HCT116 (cell line): ENCODE results near the gene OPRD1. TPM values are rescaled to one million over a fixed set of nuclear protein-coding genes. Genes with fewer than 3 reads are reported as not detected.

Source experiments
- ATAC-seq: fragments of 200-7000 bp; cut with Tn5 transposase; 2 replicates; pipeline ENCODE4 v1.9.1; 2020; ENCODE audit warnings: mild to moderate bottlenecking, moderate library complexity
- BruUV-seq: library from RNA; stranded (reverse); fragments of 400-500 nt; replicated peaks from 2 replicates; lab custom pipeline; 2021; lab: Mats Ljungman, UMichigan
- CTCF ChIA-PET: fragments of 300-600 bp; sonication (Branson Sonifier 250); formaldehyde crosslinking; loops from one replicate; lab custom pipeline; 2021; ENCODE audit warnings: antibody characterized with exemption; lab: Charles Lee
- POLR2A ChIA-PET: fragments of 300-600, 350-600 bp; sonication (Branson Sonifier 250); formaldehyde crosslinking; loops from one replicate; lab custom pipeline; 2021; ENCODE audit warnings: antibody characterized with exemption; lab: Charles Lee
- RAD21 ChIA-PET, 2 experiments: fragments of 300-600 bp; sonication (Branson Sonifier 250); formaldehyde crosslinking; loops; one replicate each; lab custom pipeline; 2023; ENCODE audit warnings: low total read pairs in 2 of 2; ENCODE audit not compliant: uncharacterized antibody in 2 of 2, unreplicated experiment in 2 of 2, low non-redundant PET in 1 of 2; lab: Charles Lee
- DNase-seq: peaks from one replicate; pipeline ENCODE4 v3.0.0-alpha.2; 2010; ENCODE audit warnings: low read depth, low spot score
- H2AFZ ChIP-seq: fragments of 200-600 bp; shearing (Covaris generic), sonication (generic); 2 replicates; pipeline ENCODE4 v1.6.1; 2017; ENCODE audit warnings: low read depth, mixed run types, mixed read lengths, antibody characterized with exemption, low read length; ENCODE audit not compliant: poor library complexity, severe bottlenecking
- H3K27ac ChIP-seq: 2 replicates; pipeline ENCODE4 v1.5.1; 2012; ENCODE audit warnings: low read depth, low read length
- H3K27me3 ChIP-seq: fragments of 200-600 bp; sonication (generic); 2 replicates; pipeline ENCODE4 v1.6.1; 2016; ENCODE audit warnings: mixed run types, low read length, mixed read lengths; ENCODE audit not compliant: insufficient read depth
- H3K36me3 ChIP-seq, 2 experiments: fragments of 200-500 bp in 1 of 2; fragments of 200-600 bp in 1 of 2; sonication (Bioruptor generic) in 1 of 2; sonication (generic) in 1 of 2; 2 replicates each; pipeline versions ENCODE4 v1.5.1 to v1.6.1; 2014 to 2016; ENCODE audit warnings: low read length in 2 of 2, inconsistent platforms in 1 of 2, mixed read lengths in 1 of 2, mixed run types in 1 of 2; ENCODE audit not compliant: insufficient read depth in 2 of 2, control insufficient read depth in 1 of 2
- H3K4me1 ChIP-seq, 2 experiments: fragments of 200-600 bp in 1 of 2; sonication (generic) in 1 of 2; 2 replicates each; pipeline versions ENCODE4 v1.5.1 to v1.6.1; 2012 to 2017; ENCODE audit warnings: low read length in 2 of 2, inconsistent platforms in 1 of 2, mild to moderate bottlenecking in 1 of 2, mixed read lengths in 1 of 2, mixed run types in 1 of 2, moderate library complexity in 1 of 2; ENCODE audit not compliant: insufficient read depth in 2 of 2, control insufficient read depth in 1 of 2
- H3K4me2 ChIP-seq: fragments of 200-600 bp; sonication (generic); 2 replicates; pipeline ENCODE4 v1.6.1; 2017; ENCODE audit warnings: mixed run types, low read length, mixed read lengths
- H3K4me3 ChIP-seq, 2 experiments: fragments of 200-600 bp in 1 of 2; sonication (generic) in 1 of 2; replicated peaks in 1 of 2; 2 replicates each; pipeline ENCODE4 v1.5.1; 2011 to 2016; ENCODE audit warnings: low read length in 2 of 2, control low read depth in 1 of 2, low read depth in 1 of 2, mild to moderate bottlenecking in 1 of 2, mixed read lengths in 1 of 2, mixed run types in 1 of 2
- H3K79me2 ChIP-seq: fragments of 200-600 bp; sonication (generic); 2 replicates; pipeline ENCODE4 v1.6.1; 2017; ENCODE audit warnings: mild to moderate bottlenecking, mixed run types, low read length, moderate library complexity, mixed read lengths; ENCODE audit not compliant: insufficient read depth
- H3K9ac ChIP-seq: fragments of 200-600 bp; sonication (generic); 2 replicates; pipeline ENCODE4 v1.6.1; 2016; ENCODE audit warnings: low read length, mixed read lengths
- H3K9me2 ChIP-seq: fragments of 200-600 bp; sonication (generic), shearing (Covaris generic); 2 replicates; pipeline ENCODE4 v1.6.1; 2017; ENCODE audit warnings: mixed run types, mild to moderate bottlenecking, moderate library complexity; ENCODE audit not compliant: insufficient read depth
- H3K9me3 ChIP-seq, 2 experiments: fragments of 200-500 bp in 1 of 2; fragments of 200-600 bp in 1 of 2; sonication (Bioruptor generic) in 1 of 2; sonication (generic) in 1 of 2; 2 replicates each; pipeline ENCODE4 v1.6.1; 2014 to 2017; ENCODE audit warnings: low read length in 2 of 2, mixed read lengths in 2 of 2, inconsistent platforms in 1 of 2, low read depth in 1 of 2, mild to moderate bottlenecking in 1 of 2, mixed run types in 1 of 2, moderate library complexity in 1 of 2; ENCODE audit not compliant: control insufficient read depth in 1 of 2, insufficient read depth in 1 of 2
- H4K20me1 ChIP-seq: fragments of 200-600 bp; sonication (generic), shearing (Covaris generic); 2 replicates; pipeline ENCODE4 v1.6.1; 2017; ENCODE audit warnings: mixed run types, mild to moderate bottlenecking, moderate library complexity; ENCODE audit not compliant: insufficient read depth
- CEBPB ChIP-seq: IDR thresholded peaks from 2 replicates; pipeline ENCODE4 v1.6.1; 2012; ENCODE audit warnings: low read depth
- EGR1 ChIP-seq: IDR thresholded peaks from 2 replicates; pipeline ENCODE4 v1.6.1; 2012; ENCODE audit warnings: low read depth
- ELF1 ChIP-seq: IDR thresholded peaks from 2 replicates; pipeline ENCODE4 v1.6.1; 2012; ENCODE audit warnings: low read depth, borderline replicate concordance
- MAX ChIP-seq: IDR thresholded peaks from 2 replicates; pipeline ENCODE4 v1.6.1; 2012
- POLR2AphosphoS5 ChIP-seq: IDR thresholded peaks from 2 replicates; pipeline ENCODE4 v1.6.1; 2011; ENCODE audit warnings: mild to moderate bottlenecking, low read depth, low read length, moderate library complexity
- REST ChIP-seq: IDR thresholded peaks from 2 replicates; pipeline ENCODE4 v1.6.1; 2012; ENCODE audit warnings: low read depth
- SIN3A ChIP-seq: IDR thresholded peaks from 2 replicates; pipeline ENCODE4 v1.6.1; 2012; ENCODE audit warnings: low read depth
- YY1 ChIP-seq: IDR thresholded peaks from 2 replicates; pipeline ENCODE4 v1.6.1; 2011; ENCODE audit warnings: low read length, low read depth, moderate library complexity, mild to moderate bottlenecking; ENCODE audit not compliant: insufficient replicate concordance; ENCODE audit errors: extremely low read depth
- intact Hi-C: fragments of 100-400 bp; cut with micrococcal nuclease; formaldehyde crosslinking; loops from 2 replicates; pipeline ENCODE4 v1.10.0; 2022
- total RNA-seq: library from RNA; stranded (reverse); gene quantifications from one replicate; pipeline ENCODE4 v1.2.1, GENCODE V29; 2021; ENCODE audit not compliant: unreplicated experiment

OPRD1 gene
- total RNA-seq, 1 experiment from 2014 or later = not detected

- Histone ChIP-seq H3K9ac (peak overlapping the region; percentile 84), H3K27ac (peak overlapping the region; percentile 72; the same call in 1 of the 2 replicates), H3K27me3 (no peaks in the 10 kb centered on the region), H3K4me2 (peak overlapping the region; percentile 99), H2AFZ (peak overlapping the region; percentile 4), H3K4me3 (peak overlapping the region; percentile 95 to 96), H3K9me3 (no peaks in the 10 kb centered on the region), H3K4me1 (peaks cover 20 to 45% of the 10 kb centered on the region in 2 experiments), H3K36me3 (no peaks in the 10 kb centered on the region), H4K20me1 (no peaks in the 10 kb centered on the region), H3K9me2 (no peaks in the 10 kb centered on the region), H3K79me2 (peaks cover 5% of the 10 kb centered on the region; the same call in 1 of the 2 replicates)
- no peak for TF ChIP-seq MAX
- TF ChIP-seq EGR1 = no peak
- DNase-seq (no peak), ATAC-seq (no peak)
- intact Hi-C loops = no loop called here
- POLR2A ChIA-PET = interaction anchor here (1.0 kb wide), 2 partner anchors 11 to 96 kb away, joined by 3 read pairs; no protein-coding TSS in a partner anchor
- no TSS peak for BruUV-seq
- RAD21 ChIA-PET = no interaction called here
- CTCF ChIA-PET = interaction anchor here (1.2 to 2.0 kb wide), 2 partner anchors 145 to 146 kb away, joined by 3 to 8 read pairs; no protein-coding TSS in a partner anchor
Observed at GRCh38 chr1:28887835-28888682, 76.1 kb downstream of the OPRD1 start.

GRCh38 chr1:28888915-28889314 lies 76.9 kb downstream of the OPRD1 start:
- RAD21 ChIA-PET = no interaction called here
- Histone ChIP-seq H3K4me1 (peaks cover 20 to 43% of the 10 kb centered on the region in 2 experiments), H3K4me2 (no peak overlapping the region), H3K36me3 (no peaks in the 10 kb centered on the region), H4K20me1 (no peaks in the 10 kb centered on the region), H3K27ac (no peak overlapping the region), H2AFZ (no peak overlapping the region), H3K9ac (no peak overlapping the region), H3K9me2 (no peaks in the 10 kb centered on the region), H3K4me3 (no peak overlapping the region), H3K79me2 (peaks cover 5% of the 10 kb centered on the region; the same call in 1 of the 2 replicates), H3K27me3 (no peaks in the 10 kb centered on the region), H3K9me3 (no peaks in the 10 kb centered on the region)
- intact Hi-C loops = no loop called here
- no peak for ATAC-seq
- no peak for TF ChIP-seq SIN3A
- TF ChIP-seq EGR1 = no peak
- no peak for TF ChIP-seq ELF1
- no peak for TF ChIP-seq CEBPB
- TF ChIP-seq REST = no peak
- no peak for TF ChIP-seq POLR2AphosphoS5
- TF ChIP-seq YY1 = no peak
- BruUV-seq = TSS peak; percentile 29
- POLR2A ChIA-PET = no interaction called here
- CTCF ChIA-PET = interaction anchor here (2.0 kb wide), 1 partner anchor 144 kb away, joined by 8 read pairs; no protein-coding TSS in a partner anchor
- no peak for DNase-seq
